SK-N-SH treated with all-trans-retinoic acid at 6 μM for 48 hours (cell line): ENCODE results near the gene SLC22A23.

ENCODE experiments used
- ATAC-seq: fragments of 200-7000 bp; cut with Tn5 transposase; 3 replicates; pipeline ENCODE4 v1.9.1; 2020; ENCODE audit warnings: mild to moderate bottlenecking, moderate library complexity
- ARNTL ChIP-seq: fragments of 450-650 bp; formaldehyde crosslinking; IDR thresholded peaks from 2 replicates; pipeline ENCODE4 v1.5.0; 2020; ENCODE audit warnings: low read depth, mild to moderate bottlenecking, moderate library complexity, borderline replicate concordance
- BACH2 ChIP-seq: fragments of 250-450 bp; sonication (Bioruptor Pico); IDR thresholded peaks from 2 replicates; pipeline ENCODE4 v1.9.0; 2021; ENCODE audit warnings: mild to moderate bottlenecking, borderline replicate concordance
- CSDC2 ChIP-seq: fragments of 250-450 bp; sonication (Bioruptor Pico); IDR thresholded peaks from 2 replicates; pipeline ENCODE4 v1.5.0; 2020; ENCODE audit warnings: mild to moderate bottlenecking, moderate library complexity
- GLIS3 ChIP-seq: fragments of 250-450 bp; sonication (Bioruptor Pico); IDR thresholded peaks from 2 replicates; pipeline ENCODE4 v1.5.0; 2020; ENCODE audit warnings: mild to moderate bottlenecking, moderate library complexity
- ISL1 ChIP-seq: fragments of 250-450 bp; sonication (Bioruptor Pico); IDR thresholded peaks from 2 replicates; pipeline ENCODE4 v2.1.2; 2022; ENCODE audit warnings: mild to moderate bottlenecking, moderate library complexity
- OSR1 ChIP-seq: fragments of 250-450 bp; sonication (Bioruptor Pico); IDR thresholded peaks from 2 replicates; pipeline ENCODE4 v1.8.0; 2022; ENCODE audit warnings: moderate library complexity, mild to moderate bottlenecking, inconsistent platforms
- PPARA ChIP-seq: fragments of 250-450 bp; sonication (Bioruptor Pico); IDR thresholded peaks from 2 replicates; pipeline ENCODE4 v1.5.0; 2020; ENCODE audit warnings: mild to moderate bottlenecking, borderline replicate concordance
- RARB ChIP-seq: fragments of 250-450 bp; sonication (Bioruptor Pico); IDR thresholded peaks from 2 replicates; pipeline ENCODE4 v1.8.0; 2021; ENCODE audit warnings: mild to moderate bottlenecking, moderate library complexity
- SNAI2 ChIP-seq: fragments of 250-450 bp; sonication (Bioruptor Pico); IDR thresholded peaks from 2 replicates; pipeline ENCODE4 v1.5.0; 2020; ENCODE audit warnings: mild to moderate bottlenecking, moderate library complexity
- TCF4 ChIP-seq: fragments of 250-450 bp; sonication (Bioruptor Pico); IDR thresholded peaks from 2 replicates; pipeline ENCODE4 v1.8.0; 2021; ENCODE audit warnings: mild to moderate bottlenecking, moderate library complexity, borderline replicate concordance
- TOX ChIP-seq: fragments of 250-450 bp; sonication (Bioruptor Pico); IDR thresholded peaks from 2 replicates; pipeline ENCODE4 v1.8.0; 2021; ENCODE audit warnings: mild to moderate bottlenecking, moderate library complexity, borderline replicate concordance
- ZC3H10 ChIP-seq: fragments of 250-450 bp; sonication (Bioruptor Pico); IDR thresholded peaks from 2 replicates; pipeline ENCODE4 v1.5.1; 2021; ENCODE audit warnings: mild to moderate bottlenecking, moderate library complexity
- ZFP3 ChIP-seq: fragments of 250-450 bp; sonication (Bioruptor Pico); IDR thresholded peaks from 2 replicates; pipeline ENCODE4 v1.5.0; 2020; ENCODE audit warnings: mild to moderate bottlenecking, moderate library complexity
- ZFP30 ChIP-seq: fragments of 450-650 bp; formaldehyde crosslinking; IDR thresholded peaks from 2 replicates; pipeline ENCODE4 v1.5.0; 2022; ENCODE audit warnings: mild to moderate bottlenecking, moderate library complexity
- ZNF565 ChIP-seq: fragments of 450-650 bp; formaldehyde crosslinking; conservative IDR thresholded peaks from 2 replicates; pipeline ENCODE4 v1.5.0; 2020; ENCODE audit warnings: low read depth, mild to moderate bottlenecking, moderate library complexity
- ZNF70 ChIP-seq: fragments of 450-650 bp; formaldehyde crosslinking; IDR thresholded peaks from 2 replicates; pipeline ENCODE4 v1.5.0; 2020; ENCODE audit warnings: mild to moderate bottlenecking, moderate library complexity
- ZNF8 ChIP-seq: fragments of 450-650 bp; formaldehyde crosslinking; IDR thresholded peaks from 2 replicates; pipeline ENCODE4 v1.5.0; 2020; ENCODE audit warnings: mild to moderate bottlenecking, moderate library complexity
- TF ChIP-seq, protein P1 (sequence below): fragments of 250-450 bp; sonication (Bioruptor Pico); IDR thresholded peaks from 2 replicates; pipeline ENCODE4 v1.5.0; 2020; ENCODE audit warnings: mild to moderate bottlenecking, moderate library complexity
- TF ChIP-seq, protein P2 (sequence below): fragments of 250-450 bp; sonication (Bioruptor Pico); IDR thresholded peaks from 2 replicates; pipeline ENCODE4 v1.5.1; 2020; ENCODE audit warnings: low read depth, mild to moderate bottlenecking, moderate library complexity
- TF ChIP-seq, protein P3 (sequence below): fragments of 250-450 bp; sonication (Bioruptor Pico); IDR thresholded peaks from 2 replicates; pipeline ENCODE4 v1.8.0; 2021; ENCODE audit warnings: low read depth, mild to moderate bottlenecking, moderate library complexity, borderline replicate concordance

The SLC22A23 gene

DNA sequence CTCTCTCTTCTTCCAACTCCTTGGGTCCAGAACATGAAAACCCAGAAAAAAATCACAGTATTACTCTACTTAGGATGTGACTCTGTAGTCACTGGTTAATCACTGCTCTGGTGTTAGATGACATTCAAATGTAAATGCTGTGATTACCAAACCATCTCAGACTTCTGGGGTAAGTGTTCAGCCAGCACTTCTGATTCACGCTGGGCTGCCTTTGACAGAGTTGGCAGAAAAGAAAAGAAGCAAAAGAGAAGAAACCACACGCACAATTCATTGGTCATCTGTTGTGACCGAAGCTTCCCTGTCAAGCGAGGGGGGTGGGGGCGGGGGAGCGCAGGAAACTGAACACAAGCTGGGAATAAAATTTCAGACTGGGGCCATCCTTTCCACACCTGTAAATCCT is 115.4 kb downstream of the SLC22A23 start (continued):
- TF ChIP-seq, protein P1, sequence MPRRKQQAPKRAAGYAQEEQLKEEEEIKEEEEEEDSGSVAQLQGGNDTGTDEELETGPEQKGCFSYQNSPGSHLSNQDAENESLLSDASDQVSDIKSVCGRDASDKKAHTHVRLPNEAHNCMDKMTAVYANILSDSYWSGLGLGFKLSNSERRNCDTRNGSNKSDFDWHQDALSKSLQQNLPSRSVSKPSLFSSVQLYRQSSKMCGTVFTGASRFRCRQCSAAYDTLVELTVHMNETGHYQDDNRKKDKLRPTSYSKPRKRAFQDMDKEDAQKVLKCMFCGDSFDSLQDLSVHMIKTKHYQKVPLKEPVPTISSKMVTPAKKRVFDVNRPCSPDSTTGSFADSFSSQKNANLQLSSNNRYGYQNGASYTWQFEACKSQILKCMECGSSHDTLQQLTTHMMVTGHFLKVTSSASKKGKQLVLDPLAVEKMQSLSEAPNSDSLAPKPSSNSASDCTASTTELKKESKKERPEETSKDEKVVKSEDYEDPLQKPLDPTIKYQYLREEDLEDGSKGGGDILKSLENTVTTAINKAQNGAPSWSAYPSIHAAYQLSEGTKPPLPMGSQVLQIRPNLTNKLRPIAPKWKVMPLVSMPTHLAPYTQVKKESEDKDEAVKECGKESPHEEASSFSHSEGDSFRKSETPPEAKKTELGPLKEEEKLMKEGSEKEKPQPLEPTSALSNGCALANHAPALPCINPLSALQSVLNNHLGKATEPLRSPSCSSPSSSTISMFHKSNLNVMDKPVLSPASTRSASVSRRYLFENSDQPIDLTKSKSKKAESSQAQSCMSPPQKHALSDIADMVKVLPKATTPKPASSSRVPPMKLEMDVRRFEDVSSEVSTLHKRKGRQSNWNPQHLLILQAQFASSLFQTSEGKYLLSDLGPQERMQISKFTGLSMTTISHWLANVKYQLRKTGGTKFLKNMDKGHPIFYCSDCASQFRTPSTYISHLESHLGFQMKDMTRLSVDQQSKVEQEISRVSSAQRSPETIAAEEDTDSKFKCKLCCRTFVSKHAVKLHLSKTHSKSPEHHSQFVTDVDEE, result no peak
- no peak for TF ChIP-seq ZNF565 (CRISPR knock-in tag)

DNA sequence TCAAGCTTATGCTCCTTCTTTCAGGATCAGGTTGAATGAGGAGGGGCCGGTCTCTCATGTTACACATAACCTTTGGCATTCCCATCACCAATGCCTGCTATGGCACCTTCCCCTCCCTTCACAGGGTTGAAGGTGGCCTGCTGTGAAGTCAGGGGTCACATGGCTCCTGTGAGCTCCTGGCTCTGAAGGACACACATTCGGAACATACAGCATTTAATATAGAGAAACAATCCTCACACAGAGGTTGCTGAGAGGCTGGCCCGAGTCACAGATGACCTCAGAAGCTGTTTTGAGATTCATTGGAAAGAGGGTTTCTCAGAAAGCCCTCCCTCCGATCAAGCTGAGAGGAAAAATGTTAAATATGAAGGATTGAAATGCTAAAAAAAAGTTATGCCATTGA is 116.0 kb downstream of the SLC22A23 start:
- TF ChIP-seq ZNF565 (CRISPR knock-in tag), result no peak
- no peak for TF ChIP-seq ISL1 (CRISPR knock-in tag)
- no peak for TF ChIP-seq BACH2 (CRISPR knock-in tag)
- no peak for TF ChIP-seq ARNTL (CRISPR knock-in tag)
- no peak for TF ChIP-seq CSDC2
- TF ChIP-seq ZNF8 (CRISPR knock-in tag), result no peak
- TF ChIP-seq, protein P2, sequence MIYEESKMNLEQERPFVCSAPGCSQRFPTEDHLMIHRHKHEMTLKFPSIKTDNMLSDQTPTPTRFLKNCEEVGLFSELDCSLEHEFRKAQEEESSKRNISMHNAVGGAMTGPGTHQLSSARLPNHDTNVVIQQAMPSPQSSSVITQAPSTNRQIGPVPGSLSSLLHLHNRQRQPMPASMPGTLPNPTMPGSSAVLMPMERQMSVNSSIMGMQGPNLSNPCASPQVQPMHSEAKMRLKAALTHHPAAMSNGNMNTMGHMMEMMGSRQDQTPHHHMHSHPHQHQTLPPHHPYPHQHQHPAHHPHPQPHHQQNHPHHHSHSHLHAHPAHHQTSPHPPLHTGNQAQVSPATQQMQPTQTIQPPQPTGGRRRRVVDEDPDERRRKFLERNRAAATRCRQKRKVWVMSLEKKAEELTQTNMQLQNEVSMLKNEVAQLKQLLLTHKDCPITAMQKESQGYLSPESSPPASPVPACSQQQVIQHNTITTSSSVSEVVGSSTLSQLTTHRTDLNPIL (CRISPR knock-in tag), result no peak
- TF ChIP-seq ZFP3 (CRISPR knock-in tag), result no peak
- TF ChIP-seq ZNF70 (CRISPR knock-in tag), result no peak
- TF ChIP-seq TOX, result no peak
- TF ChIP-seq RARB (CRISPR knock-in tag), result no peak
- TF ChIP-seq TCF4, result no peak
- TF ChIP-seq SNAI2 (CRISPR knock-in tag), result no peak
- ATAC-seq, result no peak

DNA sequence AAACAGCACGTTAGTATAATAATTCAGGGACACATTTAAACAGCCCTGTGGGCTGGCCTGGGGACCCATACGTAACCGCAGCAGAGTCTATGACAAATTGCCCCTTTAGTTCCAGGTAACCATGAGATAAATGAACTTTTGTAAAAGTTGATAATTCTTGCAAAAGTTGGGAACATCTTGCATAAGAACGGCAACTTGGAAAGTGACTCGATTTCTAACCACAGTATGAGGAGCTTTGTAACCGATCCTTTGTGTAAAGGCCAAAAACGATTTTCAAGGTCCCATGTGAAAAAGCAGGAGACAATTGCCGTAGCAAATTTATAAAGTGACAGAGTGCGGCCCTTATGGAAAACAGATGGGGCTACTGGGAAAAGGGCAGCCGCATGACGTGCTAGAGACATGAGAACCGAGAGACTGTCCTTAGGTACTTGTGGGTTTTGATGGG is 116.5 kb downstream of the SLC22A23 start:
- ATAC-seq, result no peak

DNA sequence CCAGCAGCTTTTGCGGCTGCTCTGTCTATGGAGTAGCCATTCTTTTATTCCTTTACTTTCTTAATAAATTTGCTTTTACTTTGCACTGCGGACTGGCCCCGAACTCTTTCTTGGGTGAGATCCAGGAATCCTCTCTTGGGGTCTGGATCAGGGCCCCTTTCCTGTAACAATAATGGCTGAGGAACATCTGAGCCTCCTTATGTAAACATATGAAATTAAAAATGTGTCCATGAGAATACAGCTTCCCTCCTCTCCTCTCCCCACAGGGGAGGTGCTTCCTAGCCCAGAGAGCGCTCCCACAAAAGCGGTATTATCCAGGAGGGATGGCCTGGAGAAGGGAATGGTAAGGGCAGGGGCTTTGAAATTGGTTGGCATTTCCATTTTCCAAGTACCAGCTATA is 117.0 kb downstream of the SLC22A23 start:
- ATAC-seq, result no peak
- TF ChIP-seq ZNF8 (CRISPR knock-in tag) (no peak), CSDC2 (no peak), GLIS3 (no peak), ZFP30 (no peak), ISL1 (CRISPR knock-in tag) (no peak), TCF4 (no peak), OSR1 (no peak), PPARA (CRISPR knock-in tag) (no peak), ZNF70 (CRISPR knock-in tag) (no peak), ZC3H10 (CRISPR knock-in tag) (no peak), TOX (no peak), ZNF565 (CRISPR knock-in tag) (no peak)
- TF ChIP-seq, protein P2 (CRISPR knock-in tag), result no peak
- TF ChIP-seq, protein P1, result no peak
- TF ChIP-seq, protein P3, sequence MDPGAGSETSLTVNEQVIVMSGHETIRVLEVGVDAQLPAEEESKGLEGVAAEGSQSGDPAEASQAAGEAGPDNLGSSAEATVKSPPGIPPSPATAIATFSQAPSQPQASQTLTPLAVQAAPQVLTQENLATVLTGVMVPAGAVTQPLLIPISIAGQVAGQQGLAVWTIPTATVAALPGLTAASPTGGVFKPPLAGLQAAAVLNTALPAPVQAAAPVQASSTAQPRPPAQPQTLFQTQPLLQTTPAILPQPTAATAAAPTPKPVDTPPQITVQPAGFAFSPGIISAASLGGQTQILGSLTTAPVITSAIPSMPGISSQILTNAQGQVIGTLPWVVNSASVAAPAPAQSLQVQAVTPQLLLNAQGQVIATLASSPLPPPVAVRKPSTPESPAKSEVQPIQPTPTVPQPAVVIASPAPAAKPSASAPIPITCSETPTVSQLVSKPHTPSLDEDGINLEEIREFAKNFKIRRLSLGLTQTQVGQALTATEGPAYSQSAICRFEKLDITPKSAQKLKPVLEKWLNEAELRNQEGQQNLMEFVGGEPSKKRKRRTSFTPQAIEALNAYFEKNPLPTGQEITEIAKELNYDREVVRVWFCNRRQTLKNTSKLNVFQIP (CRISPR knock-in tag), result no peak

More for the DNA sequence above, 116.5 kb downstream of the SLC22A23 start:
- TF ChIP-seq BACH2 (CRISPR knock-in tag), result no peak
